Stimulated activated CD4-positive, alpha-beta T cell treated with anti-CD3 and anti-CD28 coated beads, Interleukin-1b, Interleukin-23, amount 100 ng/mL, for 4 hours (primary cell): Measurements from ENCODE around the gene USP46.

Experiments
- DNase-seq, 2 donors: peaks; one replicate each; pipeline ENCODE4 v3.0.0-alpha.2; 2020; ENCODE audit warnings: low read depth in 2 of 2

USP46 gene

GRCh38 chr4:52618795-52619590 is 40.1 kb downstream of the USP46 start:
- no peak for DNase-seq

DNA sequence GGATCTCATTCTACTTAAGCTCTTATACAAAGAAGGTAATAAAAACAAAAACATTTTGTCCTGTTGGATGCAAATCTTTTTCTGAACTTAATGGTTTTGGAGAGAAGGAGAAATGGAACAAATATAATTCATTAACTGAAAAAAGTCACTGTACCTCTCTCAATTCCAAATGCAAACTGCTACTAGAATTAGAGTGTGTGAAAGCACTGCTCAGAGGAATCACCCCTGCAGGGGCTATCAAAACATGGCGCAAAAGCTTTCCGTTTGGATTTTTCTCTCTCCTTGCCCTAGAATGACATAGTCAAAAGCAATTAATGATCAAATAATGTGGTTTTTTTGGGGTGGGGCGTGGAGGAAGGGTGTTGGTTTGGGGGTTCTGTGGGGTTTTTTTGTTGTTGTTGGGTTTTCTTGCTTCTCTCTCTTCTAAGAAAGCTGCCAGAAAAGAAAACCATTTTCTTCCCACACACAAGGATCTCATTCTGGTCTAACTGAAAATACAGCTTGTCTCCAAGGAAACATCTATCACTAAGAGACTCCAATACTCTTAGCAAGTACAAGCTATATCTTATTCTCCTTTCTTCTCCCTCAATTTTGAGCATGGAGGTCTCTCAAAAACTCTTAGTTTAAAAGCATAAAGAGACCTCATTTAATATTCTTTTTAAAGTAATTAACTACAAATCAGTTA is 41.6 kb downstream of the USP46 start:
- no peak for DNase-seq

DNA sequence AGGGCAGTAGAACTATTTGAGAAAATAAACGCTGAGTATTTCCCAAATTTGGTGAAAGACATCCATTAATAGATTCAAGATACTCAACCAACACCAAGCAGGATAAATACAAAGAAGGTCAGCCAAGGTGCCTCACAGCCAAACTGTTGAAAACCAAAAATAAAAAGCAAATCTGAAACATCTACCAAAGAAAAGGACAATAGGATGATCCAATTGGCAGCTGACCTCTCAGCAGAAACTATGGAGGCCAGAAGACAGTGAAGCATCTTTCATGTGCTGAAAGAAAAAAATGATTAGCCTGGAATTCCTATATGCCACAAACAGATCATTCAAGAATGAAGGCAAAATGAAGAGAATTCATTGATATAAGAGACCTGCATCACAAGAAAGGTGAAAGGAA is 44.9 kb downstream of the USP46 start:
- DNase-seq: no peak

DNA sequence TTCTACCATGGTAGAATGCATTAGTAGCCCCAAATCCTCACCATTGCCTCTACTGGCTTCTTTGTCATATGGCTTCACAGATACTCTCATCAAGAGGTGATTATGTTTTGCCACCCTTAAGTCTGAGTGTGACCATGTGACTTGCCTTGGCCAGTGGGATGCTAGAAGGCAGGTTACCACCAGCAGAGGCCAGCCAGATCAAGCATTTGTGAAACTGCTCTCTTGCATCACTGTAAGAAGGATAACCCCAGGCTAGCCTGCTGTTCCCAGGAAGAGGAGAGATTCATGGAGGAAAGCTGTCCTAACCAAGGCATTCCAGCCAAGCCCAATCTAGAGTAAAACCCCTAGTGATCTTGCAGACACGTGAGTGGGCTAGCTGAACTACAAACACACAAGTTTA is 46.8 kb downstream of the USP46 start:
- DNase-seq: no peak

DNA sequence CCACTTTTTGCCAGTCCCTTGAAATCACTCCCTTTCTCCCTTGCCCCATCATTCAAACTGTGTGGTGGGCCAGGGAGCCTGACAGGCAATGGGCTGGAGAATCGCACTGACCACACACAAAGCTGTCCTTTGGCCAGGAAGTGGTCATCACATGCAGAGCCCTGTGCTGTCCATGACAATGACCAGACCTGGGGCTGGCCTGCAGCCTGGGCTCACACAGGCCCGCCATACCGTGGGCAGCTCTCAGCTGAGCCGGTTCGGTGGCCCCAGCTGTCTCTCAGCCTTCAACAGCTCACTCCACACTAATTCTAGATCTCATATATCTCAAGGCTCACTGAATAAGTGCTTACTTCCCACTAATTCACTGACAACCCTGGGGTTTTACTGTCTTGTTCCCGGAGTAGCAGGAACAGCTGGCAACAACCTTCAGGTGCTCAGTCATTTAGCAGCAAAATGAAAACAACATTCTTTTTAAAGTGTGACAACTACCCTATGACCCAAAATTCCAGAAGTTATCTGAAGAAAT is 48.0 kb downstream of the USP46 start:
- no peak for DNase-seq

GRCh38 chr4:52606726-52607125 is 52.4 kb downstream of the USP46 start:
- DNase-seq: no peak

- DNase-seq: no peak
Measured at GRCh38 chr4:52606040-52606439, 53.1 kb downstream of the USP46 start.

DNA sequence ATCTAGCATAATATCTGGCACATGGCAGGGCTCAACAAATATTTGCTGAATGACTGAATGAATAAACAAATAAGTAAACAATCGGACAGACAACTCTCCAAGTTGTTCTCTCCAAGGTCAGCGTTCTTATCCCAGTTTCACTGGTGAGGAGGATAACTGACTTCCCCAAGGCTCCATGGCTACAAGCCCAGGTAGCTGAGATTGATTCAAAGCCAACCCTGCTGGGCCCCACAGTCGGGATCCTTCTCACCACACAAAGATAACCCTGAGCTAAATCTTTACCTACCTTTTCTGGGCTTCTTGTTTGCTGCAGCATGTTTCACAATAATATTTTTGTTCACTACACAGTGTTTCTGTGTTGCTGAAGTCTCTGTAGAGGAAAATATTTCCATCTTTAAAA is 54.9 kb downstream of the USP46 start:
- DNase-seq: no peak

GRCh38 chr4:52600275-52600674 is 58.8 kb downstream of the USP46 start:
- DNase-seq: no peak

DNA sequence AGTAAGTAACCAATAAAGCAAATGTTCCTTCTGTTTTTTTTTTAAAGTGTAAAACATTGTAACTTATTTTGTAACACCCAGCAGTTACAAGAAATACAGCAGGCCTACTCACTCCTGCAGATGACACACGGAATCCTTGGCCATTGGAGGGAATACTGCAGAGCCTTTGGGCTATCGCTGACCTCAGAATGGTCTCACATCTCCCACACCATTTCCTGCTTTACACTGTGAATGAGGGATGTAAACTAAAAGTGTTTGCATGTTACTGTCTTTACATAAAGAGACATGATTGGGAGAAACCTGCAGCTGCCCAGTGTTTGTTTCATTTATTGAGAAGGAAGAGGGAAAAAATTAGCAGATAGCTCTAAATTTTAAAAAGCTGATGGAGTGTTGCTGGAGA is 64.1 kb downstream of the USP46 start:
- no peak for DNase-seq

DNA sequence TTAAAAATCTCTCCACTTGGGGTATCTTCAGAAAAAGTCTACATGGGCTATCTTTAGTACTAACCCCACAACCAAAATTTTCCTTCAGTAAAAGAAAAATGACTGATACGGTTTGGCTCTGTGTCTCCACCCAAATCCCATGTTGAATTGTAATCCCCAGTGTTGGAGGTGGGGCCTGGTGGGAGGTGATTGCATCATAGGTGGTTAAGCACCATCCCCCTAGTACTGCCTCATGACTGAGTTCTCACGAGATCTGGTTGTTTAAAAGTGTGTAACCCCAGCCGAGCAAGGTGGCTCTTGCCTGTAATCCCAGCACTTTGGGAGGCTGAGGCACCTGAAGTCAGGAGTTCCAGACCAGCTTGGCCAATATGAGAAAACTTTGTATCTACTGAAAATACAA is 66.8 kb downstream of the USP46 start:
- no peak for DNase-seq

DNA sequence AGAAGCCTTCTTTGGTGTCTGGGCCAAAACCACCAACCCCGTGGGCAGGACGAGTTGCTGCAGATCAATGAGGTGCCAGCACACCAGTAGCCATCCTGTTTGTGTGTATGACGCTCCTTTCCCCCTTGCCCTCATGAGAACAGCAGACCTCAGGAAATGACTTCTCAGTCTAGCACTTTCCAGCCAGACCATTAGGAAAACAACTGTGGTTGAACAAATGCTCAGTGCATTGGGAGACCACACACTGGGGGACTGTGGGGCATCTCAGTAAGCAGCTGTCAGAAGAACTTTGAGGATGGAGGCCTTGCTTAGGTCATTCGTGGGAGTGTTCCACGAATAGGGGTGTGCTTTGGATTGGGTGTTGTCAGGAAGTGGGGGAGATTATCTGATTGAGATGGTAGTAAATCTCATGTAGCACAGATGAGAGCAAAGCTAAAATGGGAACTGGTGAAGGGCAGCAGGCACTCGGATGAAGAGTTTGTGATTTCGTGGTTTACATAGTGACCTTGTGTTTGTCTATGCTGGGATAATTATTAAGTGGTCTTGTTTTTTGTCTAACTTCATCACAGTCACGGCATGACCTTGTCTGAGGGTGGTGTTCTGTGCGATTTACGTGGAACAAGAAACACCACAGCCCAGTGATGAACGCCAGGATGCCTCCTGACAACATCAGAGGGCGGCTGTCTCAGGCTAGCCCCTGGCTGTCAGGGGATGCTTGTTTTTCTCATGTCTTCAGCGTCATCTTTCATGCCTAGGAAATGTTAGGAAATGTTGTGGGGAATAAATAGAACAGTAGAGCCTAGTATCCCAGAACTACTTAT is 70.1 kb downstream of the USP46 start:
- DNase-seq: no peak

DNA sequence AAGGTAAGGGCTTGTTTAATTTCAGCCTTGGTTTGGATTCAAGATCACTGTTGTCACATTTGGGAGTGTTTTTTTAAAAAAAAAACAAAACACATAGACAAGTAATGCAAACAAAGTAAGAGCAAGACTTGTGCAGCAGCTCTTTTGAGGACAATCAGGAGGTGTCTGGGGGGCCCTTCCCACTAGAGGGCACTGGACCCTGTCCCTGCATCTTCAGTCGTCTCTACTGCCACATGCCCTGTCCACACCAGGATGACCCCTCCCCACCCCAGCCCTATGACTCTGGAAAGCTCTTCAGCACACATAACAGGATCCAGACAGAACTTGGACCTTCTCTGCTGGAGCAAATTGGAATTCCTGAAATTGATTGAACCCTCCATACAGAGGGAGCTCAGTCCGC is 71.0 kb downstream of the USP46 start:
- DNase-seq: no peak

GRCh38 chr4:52586069-52586468 is 73.0 kb downstream of the USP46 start:
- no peak for DNase-seq

GRCh38 chr4:52585379-52585778 is 73.7 kb downstream of the USP46 start:
- no peak for DNase-seq

DNA sequence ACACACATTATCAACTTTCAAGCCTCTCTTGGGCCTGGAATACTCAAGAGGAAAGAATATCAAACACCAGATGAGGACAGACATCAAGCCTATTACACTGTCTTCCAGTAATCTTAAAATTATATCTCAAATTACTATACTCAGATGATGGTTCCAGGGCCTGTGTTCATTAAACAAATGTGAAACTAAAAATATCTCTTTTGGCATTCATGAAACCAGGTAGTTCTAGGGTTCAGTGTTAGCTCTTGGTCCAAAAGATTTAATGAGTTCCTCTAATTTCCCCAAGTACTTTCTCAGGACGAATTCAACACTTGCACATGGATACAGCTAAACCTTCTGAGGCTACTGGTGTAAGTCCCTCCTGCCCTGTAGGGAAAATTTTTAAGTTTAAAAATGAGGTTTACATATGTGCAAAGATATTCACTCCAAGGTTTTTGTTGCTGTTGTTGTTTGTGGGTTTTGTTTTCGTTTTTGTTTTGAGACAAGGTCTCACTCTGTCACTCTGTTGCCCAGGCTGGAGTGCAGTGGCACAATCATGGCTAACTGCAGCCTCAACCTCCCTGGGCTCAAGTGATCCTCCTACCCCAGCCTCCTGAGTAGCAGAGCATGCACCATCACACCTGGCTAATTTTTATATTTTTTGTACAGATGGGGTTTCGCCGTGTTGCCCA is 79.4 kb downstream of the USP46 start:
- DNase-seq: no peak

DNA sequence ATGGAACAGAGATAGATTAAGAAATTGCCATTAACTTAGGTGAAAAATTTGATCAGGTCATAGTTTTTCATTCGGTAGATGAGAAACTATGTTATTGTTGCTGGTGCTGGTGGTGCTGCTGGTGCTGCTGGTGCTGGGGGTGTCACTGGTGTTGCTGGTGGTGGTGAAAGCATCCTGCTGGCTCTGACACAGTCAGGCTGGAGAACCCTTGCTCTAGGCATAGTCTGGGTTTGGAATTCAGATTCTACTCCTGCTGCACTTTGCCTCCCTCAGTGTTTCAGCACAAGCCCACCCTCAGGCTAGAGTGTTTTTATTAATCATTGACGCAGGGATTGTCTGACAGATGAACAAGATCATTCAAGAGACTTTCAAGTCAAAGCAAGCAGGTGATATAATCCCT is 80.2 kb downstream of the USP46 start:
- DNase-seq: no peak

- DNase-seq: no peak
Measured at GRCh38 chr4:52577624-52577962, 81.5 kb downstream of the USP46 start.

DNA sequence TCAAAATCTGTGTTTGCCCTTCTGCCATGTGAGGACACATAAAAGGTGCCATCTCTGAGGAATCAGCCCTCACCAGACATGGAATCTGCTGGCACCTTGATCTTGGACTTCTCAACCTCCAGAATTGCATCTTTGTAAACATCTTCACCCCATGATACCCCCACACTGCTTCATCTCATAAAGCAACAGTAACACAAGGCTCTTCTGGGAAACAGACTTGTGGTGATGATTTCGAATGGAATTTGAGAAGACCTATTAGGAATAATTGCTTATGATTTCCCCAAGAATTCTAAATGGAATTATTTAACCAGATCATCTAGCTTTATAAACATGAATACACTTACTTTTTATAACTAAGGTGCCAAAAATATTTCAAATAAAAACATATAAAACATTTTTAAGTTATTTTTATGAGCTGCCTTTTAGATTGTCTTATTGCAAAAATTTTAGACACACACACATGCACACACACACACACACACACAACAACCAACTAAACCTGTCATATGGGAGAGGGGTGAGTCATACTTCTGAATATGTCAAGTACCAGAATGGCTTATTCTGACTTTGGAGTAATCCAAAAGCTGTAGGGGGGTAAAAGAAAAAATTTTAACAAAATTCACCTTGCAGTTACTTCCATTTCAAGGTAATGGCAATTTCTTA is 82.0 kb downstream of the USP46 start:
- DNase-seq: no peak

GRCh38 chr4:52576326-52576725 is 82.8 kb downstream of the USP46 start:
- no peak for DNase-seq

GRCh38 chr4:52575406-52575805 is 83.7 kb downstream of the USP46 start:
- no peak for DNase-seq
